GM18907 (cell line): ENCODE results near the gene ADH7.
"Not testable (repeated sequence)": the region's sequence is repeated elsewhere in the genome, so short reads cannot be mapped to it uniquely, and the experiment has no call there.

Experiments used
- ATAC-seq: cut with Tn5 transposase; IDR thresholded peaks from one replicate; pipeline ENCODE4 v1.9.1; 2021; ENCODE audit warnings: mild to moderate bottlenecking, moderate library complexity; ENCODE audit not compliant: unreplicated experiment

Gene ADH7

DNA sequence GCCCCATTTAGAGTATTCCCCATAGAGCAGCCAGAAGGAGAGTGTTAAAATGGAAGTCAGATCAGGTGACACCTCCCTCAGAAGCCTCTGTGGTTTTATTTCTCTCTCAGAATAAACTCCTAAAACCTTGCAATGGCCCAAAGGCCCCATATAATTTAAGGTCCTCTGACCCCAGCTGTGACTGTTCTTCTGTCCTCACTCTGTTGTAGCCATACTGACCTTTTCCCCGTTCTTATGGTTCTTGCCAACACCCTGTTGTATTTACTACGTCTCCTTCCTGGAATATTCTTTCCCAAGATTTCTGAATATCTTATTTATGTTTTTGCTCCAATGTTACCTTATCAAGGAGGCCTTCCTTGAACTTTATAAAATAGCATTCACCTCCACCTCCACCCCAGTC, 18.0 kb downstream of the ADH7 start:
- ATAC-seq = no peak

DNA sequence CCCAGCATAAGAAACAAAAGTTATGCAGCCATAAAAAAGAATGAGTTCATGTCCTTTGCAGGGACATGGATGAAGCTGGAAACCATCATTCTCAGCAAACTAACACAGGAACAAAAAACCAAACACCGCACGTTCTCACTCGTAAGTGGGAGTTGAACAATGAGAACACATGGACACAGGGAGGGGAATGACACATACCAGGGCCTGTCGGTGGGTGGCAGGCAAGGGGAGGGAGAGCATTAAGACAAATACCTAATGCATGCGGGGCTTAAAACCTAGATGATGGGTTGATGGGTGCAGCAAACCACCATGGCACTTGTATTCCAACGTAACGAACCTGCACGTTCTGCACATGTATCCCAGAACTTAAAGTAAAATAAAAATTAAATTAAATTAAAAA, 19.4 kb downstream of the ADH7 start:
- ATAC-seq = not testable (repeated sequence)

DNA sequence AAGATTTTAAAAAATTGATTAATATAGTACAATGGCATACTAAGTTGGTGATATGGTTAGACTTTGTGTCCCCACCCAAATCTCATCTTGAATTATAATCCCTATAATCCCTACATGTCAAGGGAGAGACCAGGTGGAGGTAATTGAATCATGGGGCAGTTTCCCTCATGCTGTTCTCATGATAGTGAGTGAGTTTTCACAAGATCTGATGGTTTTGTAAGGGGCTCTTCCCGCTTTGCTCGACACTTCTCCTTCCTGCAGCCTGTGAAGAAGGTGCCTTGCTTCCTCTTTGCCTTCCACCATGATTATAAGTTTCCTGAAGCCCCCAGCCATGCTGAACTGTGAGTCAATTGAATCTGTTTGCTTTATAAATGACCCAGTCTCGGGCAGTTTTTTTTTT, 20.2 kb downstream of the ADH7 start:
- ATAC-seq = not testable (repeated sequence)

DNA sequence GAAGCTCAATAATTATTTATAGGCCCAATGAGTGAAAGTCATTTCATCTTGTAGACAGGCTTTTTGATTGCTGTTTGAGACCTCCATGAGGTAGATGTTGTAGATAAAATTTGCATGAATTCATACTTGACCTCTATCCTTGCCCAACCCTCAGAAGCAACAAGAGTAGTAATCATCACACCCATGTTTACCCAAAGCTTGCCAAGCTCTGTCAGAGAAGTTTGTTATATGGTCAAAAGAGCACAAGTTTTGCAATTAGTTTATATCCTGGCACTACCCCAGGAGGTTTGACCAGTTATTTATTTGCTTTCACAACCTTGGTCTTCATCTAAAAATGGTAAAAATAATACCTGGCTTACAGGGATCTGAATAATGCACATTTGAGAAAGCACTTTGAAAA, 20.7 kb downstream of the ADH7 start:
- ATAC-seq = no peak

DNA sequence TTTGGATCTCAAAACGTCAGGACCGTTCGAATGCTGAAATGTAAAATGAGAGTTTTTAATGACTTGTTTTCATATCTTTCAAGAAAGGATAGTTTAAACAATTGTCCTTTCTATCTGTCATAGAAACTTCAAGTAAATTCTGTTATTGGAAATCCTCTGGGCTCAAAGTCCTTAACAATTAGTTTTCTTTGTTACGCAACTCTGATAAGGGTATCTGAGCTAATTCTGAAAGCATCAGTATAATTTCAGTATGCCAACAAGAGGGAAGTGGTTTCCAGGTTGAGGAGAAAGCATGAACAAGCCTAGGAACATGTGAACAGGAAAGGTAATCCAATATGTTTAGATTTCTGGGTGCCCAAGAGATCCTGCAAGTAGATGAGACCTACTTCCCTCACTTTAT, 22.0 kb downstream of the ADH7 start:
- no peak for ATAC-seq

DNA sequence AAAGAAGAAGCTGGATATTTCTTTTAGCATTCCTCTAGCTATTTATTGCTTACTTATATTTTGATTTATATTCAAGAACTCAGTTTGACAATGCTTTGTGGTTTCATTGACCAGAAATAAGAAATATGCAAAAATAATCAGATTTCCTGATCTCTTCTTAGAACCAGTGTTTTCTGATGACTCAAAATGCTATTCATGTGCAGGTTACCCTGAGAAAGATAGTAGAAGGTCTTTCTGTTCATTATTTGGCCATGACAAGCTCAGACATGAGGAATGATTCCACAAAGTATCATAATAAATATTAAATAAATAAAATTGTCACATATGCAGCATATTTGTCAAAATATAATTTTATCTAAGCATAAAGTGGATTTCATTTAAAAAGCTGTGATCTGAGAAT, 24.1 kb downstream of the ADH7 start:
- ATAC-seq = no peak

DNA sequence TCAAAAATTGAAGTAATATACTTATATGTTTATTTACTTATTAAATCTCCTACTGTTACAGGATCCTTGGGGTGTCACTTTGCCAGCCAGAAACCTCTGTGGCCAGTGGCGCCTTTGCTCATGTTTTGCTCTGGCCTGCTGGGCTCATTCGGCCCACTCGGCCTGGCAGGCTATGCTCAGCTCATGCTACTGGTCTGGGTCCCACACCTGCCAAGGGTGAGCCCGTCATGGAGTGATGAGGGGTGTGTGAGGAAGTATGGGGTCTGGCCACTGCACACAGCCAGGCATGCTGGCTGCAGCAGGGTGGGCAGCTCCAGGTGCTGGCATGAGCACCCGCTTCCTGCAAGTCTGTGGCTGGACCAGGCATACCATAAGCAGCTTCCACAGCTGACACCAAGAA, 25.1 kb downstream of the ADH7 start:
- no peak for ATAC-seq

DNA sequence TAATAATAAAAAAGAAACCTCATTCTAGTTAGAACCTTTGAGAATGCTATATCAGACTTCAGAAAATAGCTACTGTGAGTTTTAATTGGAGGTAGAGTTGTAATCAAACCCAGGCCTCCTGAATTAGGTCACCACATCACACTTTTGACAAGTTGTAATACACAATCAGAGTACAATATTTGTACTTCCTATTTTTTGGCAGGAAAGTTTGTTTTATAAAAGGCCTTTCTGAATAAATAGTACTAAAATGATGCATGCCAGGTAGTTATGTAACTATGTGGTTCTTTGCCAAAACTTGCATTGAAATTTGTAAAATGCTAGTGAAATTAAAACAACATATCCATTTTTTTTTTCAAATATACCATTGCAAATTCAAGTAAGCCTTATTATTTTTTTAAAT, 26.8 kb downstream of the ADH7 start:
- ATAC-seq = no peak

DNA sequence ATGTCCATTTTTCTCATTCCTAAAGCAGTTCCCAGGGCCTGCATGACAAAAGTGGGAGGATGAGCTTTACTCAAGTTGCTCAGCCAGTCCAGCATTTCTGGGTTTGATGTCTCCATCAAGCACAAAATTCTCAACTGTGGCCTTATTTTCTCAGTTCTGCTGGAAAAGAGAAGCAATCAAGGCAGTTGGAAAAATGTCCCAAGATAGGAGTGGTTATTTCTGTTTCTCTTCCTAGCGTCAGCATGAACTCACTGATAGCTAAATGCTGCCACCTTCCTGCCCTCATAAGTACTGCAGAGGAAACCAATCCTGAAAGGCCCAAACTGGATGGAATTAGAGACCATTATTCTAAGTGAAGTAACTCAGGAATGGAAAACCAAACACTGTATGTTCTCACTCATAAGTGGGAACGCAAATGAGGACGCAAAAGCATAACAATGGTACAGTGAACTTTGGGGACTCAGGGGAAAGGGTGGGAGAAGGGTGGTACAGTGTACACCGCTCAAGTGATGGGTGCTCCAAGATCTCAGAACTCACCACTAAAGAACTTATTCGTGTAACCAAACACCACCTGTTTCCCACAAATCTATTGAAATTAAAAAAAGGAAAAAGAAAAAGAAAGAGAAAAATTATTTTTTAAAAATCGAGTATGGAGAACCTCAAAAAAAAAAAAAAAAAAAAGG, 29.6 kb downstream of the ADH7 start:
- ATAC-seq = no peak

DNA sequence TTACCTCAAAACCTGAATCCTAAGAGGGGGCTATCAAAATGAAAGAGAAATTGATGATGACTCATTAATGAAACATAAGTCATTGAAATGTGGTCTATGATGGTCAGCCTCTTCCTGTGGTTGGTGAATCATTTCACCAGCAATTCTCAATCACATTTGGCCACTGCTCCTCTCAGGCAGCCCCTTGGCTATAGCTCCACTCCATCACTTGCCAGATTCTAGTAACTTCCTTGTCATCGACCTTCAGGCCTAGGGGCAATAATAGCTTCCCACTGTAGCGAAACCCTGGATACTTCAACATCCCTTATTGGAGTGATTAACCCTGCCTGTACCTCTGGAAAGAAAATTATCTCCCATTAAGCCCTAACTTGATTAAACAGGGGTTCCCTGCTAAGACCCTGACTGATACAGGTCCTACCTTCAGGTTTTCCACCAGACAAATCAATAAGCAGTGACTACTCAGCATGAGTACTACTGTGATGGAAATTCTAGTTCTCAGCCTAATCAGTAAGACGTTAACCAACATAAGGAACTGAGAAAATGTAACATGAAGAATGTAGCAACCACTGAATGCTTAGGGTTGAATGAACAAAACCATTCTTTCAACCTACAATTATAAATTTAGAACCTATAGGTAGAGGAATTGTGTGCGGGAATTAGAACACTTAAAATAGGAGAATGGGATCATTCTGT, 30.4 kb downstream of the ADH7 start:
- ATAC-seq = peak; percentile 89

DNA sequence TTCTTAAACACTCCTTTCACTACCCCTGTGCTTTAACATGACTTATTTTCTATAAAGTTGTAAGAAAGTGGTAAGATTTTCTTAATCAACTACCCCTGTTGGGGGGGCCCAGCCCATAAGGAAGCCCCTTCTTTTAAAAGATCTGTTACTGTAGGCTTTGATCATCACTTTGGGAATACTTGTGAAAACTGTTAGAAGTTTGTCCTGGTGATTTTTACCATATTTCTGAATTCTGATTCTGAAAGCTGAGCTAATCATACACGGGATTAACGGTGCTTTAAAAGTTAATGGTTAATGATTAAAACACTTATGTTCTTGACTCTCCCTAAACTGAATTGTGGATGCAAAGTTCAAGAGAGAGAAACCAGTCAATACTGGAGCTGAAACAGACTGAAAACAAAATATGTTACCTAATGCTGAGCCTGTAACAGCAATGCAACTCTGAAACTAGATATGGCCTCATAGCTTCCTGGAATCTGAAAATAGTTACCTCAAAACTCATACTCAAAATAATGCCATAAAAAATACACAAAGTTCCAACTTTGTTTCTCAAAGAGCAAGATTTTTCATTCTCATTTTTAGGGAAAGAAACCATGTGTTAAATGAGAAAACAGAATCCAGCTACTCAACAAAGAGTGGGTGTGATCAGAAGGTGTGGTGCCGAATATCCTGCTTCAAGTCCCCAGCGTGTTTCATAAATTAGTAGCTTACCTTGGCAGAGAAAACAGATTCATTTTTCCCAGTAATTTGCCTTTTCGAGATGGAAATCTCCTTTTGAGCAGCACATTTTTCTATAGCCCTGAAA, 31.6 kb downstream of the ADH7 start:
- ATAC-seq = peak; percentile 79

DNA sequence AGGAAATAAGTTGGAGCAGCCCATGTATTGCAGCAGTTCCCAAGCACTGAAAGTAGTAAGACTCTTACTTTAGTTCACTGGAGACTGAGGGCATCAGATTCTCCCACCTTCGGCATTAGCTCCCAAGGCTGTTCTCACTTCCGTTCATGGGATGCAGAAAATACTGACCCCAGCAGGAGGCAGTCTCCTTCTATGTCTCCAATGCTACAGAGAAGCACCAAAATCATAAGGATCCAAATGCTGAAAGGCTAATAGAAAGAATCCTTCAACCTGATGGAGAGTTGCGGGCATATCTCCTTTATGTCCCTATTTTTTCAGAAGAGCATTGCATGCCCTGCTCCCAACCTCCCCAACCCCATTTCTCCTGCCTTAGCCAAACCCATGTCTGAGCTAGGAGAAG, 32.4 kb downstream of the ADH7 start:
- no peak for ATAC-seq

DNA sequence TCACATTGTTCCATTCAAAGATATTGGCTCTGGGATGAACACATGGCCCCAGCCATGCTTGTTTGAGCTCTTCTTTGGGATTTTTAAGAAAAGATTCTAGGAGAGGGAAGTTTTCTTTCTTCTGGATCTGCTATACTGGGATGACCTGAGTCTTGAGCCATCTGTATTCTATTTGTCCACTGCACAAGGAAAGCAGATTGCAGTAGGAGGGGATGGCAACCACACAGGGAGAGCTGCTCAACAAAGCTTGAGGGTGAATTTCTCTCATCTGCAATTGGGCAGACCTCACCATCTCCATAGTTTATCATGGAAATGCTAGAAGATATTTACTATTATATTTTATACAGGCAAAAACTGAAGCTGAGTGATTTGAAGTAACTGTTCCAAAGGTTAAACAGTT, 34.3 kb downstream of the ADH7 start:
- no peak for ATAC-seq

DNA sequence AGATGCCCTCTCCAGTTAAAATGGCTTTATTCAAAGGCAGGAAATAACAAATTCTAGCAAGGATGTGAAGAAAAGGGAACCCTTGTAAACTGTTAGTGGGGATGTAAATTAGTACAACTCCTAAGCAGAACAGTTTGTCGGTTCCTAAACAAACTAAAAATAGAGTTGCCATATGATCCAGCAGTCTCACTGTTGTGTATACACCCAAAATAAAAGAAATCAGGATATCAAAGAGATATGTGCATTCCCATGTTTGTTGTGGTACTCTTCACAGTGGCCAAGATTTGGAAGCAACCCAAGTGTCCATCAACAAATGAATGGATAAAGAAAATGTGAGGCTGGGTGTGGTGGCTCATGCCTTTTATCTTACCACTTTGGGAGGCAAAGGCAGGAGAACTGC, 36.1 kb downstream of the ADH7 start:
- ATAC-seq = no peak

DNA sequence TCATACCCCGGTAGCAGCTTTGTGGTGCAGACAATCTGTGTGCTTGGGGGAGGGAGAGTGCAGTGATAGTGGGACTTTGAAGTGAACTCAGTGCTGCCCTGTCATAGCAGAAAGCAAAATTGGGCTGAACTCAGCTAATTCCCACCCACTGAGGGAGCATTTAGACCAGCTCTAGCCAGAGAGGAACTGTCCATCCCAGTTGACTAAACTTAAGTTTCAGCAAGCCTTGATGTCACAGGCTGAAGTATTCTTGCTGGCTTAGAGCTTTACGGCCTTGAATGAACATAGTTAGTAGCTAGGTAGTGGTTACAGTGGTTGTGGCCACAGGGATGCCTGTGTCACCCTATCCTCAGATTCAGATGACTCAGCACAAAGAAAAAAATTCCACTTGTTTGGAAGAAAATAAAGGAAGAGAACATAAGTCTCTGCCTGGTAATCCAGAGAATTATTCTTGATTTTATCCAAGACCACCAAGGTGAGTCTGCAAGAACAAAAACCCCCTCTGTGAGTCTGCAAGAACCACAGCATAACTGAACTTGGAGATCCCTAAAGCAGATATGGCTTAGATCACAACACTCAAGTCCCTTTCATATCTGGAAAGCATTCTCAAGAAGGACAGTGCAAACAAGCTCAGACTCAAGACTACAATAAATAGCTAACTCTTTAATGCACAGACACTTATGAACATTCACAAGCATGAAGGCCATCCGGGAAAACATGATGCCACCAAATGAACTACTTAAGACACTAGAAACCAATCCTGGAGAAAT, 39.4 kb downstream of the ADH7 start:
- ATAC-seq = peak; percentile 64

DNA sequence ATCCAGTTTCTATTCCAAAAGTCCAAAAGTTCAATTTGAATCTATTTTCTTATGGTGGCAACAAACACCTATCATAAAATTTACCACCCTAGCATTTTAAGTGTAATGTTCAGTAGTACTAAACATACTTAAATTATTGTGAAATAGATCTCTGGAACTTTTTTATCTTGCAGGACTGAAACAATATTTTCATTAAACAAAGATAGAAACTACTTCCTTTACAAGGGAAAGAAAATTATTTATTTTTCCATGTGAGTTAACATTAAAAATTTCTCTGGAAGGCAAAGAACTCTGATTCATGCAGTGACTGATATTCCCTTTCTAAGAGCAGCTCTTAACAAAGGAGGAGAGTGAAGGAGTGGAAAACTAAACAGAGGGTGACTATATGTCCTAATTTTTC, 40.2 kb downstream of the ADH7 start:
- ATAC-seq = no peak

DNA sequence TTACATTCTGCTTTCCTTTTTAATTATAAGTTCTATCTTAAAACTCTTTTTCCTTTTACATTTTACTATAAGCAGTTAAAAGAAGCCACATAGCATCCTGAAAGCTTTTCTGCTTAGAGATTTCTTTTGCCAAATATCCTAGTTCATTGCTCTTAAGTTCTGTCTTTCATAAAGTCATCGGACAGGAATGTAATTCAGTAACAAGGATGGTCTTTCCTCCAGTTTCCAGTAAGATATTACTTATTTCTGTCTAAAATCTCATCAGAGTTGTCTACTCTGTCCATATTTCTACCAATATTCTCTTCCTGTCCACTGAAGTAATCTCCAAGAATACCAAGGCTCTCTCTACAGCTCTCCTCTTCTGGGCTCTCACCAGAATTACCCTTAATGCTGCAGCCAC, 45.1 kb downstream of the ADH7 start:
- ATAC-seq = no peak

DNA sequence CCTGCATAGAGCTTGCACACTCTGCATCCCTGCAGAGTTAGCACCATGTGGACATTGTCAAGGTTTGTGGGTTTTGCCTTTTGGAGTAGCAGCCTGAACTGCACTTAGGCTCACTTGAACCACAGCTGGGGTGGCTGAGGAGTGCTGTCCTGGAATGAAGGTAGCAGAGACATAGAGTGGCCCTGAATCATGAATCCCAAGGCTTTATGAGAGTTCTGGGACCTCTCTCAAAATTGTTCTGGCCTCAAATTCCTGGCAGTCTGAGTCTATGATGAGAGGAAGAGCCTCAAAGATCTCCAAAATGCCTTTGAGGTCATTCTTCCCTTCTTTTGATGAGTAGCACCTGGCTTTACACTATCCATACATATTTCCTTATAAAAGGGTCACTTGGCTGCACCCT, 45.5 kb downstream of the ADH7 start:
- no peak for ATAC-seq

DNA sequence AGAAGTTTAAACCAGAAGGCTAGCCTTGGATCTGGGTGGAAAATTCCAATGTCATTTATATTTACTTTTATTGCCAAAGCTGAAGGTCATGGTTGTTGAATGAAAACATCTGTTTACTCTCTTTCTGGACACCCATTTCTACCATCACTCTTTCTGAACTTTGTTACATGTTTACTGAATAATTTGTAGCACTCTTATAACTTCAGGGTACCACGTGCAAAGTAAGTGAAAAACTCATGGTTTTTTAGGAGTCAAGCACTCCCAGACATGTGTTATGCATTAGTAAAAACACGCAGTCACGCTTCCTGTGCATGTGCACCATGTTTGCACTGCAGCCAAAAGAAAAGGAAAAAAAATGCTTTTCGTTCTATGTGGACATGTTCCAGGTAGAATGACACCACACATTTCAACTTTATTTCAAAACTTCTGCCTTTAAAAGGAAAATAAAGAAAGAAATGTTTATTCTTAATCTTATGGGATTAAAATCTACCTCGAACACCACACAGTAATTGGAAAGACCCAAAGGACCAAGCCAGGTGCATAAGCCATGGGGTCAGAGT, 51.2 kb downstream of the ADH7 start:
- no peak for ATAC-seq

DNA sequence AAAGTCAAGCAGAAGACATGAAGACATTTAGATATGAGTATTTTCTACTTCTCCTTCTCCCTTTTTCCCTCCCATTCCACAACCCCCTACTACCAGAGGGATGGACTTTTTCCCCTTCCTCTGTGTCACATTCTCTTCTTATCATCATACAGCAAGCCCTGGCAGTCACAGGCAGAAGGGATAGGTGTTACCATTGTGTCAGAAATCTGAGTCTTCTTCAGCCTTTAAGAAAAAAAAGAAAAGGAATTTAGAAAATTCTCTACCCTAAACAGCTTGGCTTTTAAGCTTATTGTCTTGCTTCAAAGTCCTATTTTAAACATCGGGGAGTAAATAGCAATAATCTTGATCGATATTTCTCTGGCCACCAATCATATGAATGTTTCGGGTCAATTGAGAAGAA, 51.7 kb downstream of the ADH7 start:
- no peak for ATAC-seq

DNA sequence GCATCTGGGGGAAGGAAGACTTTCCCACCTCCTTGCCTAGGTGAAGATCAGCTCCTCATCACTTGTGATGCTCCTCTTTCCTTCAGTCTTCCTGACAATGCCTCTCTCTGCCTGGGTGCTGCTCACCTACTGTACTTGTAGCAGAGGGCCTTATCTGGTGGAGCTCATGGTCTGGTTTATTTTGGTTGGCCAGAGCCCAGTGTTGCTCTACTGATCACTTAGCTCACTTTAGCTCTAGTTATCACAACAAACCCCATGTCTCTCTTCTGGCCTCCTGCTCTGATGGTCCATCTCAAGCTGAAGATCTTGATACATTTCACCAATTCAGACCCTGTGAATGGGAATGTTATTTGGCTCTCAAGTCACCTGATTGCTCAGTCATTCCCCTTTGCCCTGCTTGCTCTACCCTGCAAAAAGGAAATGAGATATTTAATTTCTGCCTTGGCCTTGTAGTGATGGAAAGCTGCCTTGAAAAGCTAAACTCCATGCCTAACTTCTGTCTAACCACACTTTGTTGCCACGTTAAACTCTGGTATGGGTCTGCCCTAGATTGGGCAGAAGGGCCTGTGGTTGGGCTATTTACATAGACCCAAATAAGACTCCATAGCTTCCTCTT, 52.3 kb downstream of the ADH7 start:
- ATAC-seq = no peak
